Measurements from ENCODE around the gene BTRC. TPM values are rescaled to one million over a fixed set of nuclear protein-coding genes. Genes with fewer than 3 reads are reported as not detected.

Gene BTRC
- total RNA-seq, 1 experiment from 2014 or later = 5.7 TPM

DNA sequence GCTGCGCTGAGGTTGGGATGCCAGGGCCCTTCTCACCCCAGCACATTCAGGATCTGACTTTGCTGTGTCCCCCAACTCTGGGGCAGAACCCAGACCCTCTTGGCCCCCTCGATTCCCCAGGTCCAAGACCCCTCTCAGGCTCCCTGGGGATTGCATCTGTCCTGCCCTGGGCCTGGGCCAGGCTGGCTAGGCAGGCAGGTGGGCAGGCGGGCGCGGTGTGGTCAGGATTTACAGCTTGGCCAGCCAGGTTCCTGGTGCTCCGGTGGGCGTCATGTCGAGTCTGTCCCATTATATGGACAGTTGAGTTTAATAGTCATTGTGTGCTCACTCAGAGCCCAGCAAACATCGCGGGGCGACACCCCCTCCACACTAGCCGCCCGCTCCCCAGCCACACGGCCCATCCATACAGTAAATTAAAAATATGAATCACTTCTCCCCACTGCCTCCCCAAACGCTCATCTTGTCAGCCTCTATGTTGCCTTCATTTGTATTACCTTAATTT, 210.6 kb downstream of the BTRC start:
- no peak overlapping the region for H3K4me2 ChIP-seq (ENCODE audit: low read length)
- no peaks in the 10 kb centered on the region for H4K20me1 ChIP-seq (ENCODE audit: low read length)
- DNase-seq (no peak), ATAC-seq (no peak)
- ChIA-PET CTCF (no interaction called here), POLR2A (ENCODE audit: unreplicated experiment) (no interaction called here)
- no peaks in the 10 kb centered on the region for H3K9me3 ChIP-seq (ENCODE audit: low read length)
- no TSS peak for BruUV-seq (replicated peaks)
- no peak overlapping the region for H3K4me3 ChIP-seq (ENCODE audit: low read length)
- H3K9me2 ChIP-seq (replicated peaks; ENCODE audit: low read length) = no peaks in the 10 kb centered on the region
- no peaks in the 10 kb centered on the region for H3K79me2 ChIP-seq (ENCODE audit: low read length)
- no peaks in the 10 kb centered on the region for H3K27me3 ChIP-seq (ENCODE audit: low read length)
- H3K4me1 ChIP-seq (ENCODE audit: insufficient read depth, low read length) = peaks cover 4% of the 10 kb centered on the region; the same call in 1 of the 2 replicates
- no peak for TF ChIP-seq EZH2 (IDR thresholded peaks at IDR 0.05; ENCODE audit: low read length, unreplicated experiment)
- TF ChIP-seq, protein P1, sequence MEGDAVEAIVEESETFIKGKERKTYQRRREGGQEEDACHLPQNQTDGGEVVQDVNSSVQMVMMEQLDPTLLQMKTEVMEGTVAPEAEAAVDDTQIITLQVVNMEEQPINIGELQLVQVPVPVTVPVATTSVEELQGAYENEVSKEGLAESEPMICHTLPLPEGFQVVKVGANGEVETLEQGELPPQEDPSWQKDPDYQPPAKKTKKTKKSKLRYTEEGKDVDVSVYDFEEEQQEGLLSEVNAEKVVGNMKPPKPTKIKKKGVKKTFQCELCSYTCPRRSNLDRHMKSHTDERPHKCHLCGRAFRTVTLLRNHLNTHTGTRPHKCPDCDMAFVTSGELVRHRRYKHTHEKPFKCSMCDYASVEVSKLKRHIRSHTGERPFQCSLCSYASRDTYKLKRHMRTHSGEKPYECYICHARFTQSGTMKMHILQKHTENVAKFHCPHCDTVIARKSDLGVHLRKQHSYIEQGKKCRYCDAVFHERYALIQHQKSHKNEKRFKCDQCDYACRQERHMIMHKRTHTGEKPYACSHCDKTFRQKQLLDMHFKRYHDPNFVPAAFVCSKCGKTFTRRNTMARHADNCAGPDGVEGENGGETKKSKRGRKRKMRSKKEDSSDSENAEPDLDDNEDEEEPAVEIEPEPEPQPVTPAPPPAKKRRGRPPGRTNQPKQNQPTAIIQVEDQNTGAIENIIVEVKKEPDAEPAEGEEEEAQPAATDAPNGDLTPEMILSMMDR (conservative IDR thresholded peaks at IDR 0.05; ENCODE audit: low read depth, low read length) = no peak
- intact Hi-C loops (cut with micrococcal nuclease) = loop anchor here (10.0 kb wide), 1 partner anchor 260 kb away; no protein-coding TSS in a partner anchor
- H3F3A ChIP-seq (ENCODE audit: low read length, unreplicated experiment) = no peaks in the 10 kb centered on the region
- H2AFZ ChIP-seq (ENCODE audit: low read length) = no peak overlapping the region
- H3K27ac ChIP-seq (ENCODE audit: low read length) = no peak overlapping the region
- no peak overlapping the region for H3K9ac ChIP-seq (ENCODE audit: low read length)
- H3K36me3 ChIP-seq (ENCODE audit: low read depth, low read length) = no peaks in the 10 kb centered on the region

DNA sequence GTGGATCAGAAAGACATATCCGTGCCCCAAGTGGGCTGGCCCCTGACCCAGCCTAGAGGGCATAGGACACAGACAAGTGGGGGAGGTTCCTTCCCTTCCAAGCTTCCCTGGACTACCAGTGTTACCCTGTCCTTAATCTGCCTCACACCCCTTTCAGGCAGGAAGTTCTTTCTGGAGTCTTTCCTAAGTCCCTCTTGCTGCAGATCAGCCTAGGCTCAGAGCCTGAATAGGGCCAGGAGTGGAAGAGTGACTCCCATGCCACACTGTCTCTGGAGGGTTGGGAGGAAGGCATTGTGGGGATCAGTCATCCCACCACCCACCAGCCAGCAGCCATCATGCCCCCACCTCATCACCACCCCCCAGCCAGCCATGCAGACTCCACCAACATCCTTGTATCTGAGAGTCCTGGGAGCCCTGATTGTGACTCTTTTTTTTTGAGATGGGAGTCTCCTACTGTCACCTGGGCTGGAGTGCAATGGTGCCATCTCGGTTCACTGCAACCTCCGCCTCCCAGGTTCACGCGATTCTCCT, 211.5 kb downstream of the BTRC start:
- intact Hi-C loops (cut with micrococcal nuclease) = loop anchor here (5.0 to 10.0 kb wide), 2 partner anchors 261 to 403 kb away; no protein-coding TSS in a partner anchor
- TF ChIP-seq EZH2phosphoT487 (IDR thresholded peaks at IDR 0.05; ENCODE audit: borderline replicate concordance, low read length) = no peak
- TF ChIP-seq, protein P1 (conservative IDR thresholded peaks at IDR 0.05; ENCODE audit: low read depth, low read length) = no peak
- H3K27me3 ChIP-seq (ENCODE audit: low read length) = no peaks in the 10 kb centered on the region
- H3K9me2 ChIP-seq (replicated peaks; ENCODE audit: low read length) = no peaks in the 10 kb centered on the region
- no peak overlapping the region for H3K9ac ChIP-seq (ENCODE audit: low read length)
- POLR2A ChIA-PET (ENCODE audit: unreplicated experiment) = no interaction called here
- DNase-seq (no peak), ATAC-seq (no peak)
- H3K4me2 ChIP-seq (ENCODE audit: low read length) = no peak overlapping the region
- no peak overlapping the region for H2AFZ ChIP-seq (ENCODE audit: low read length)
- no peaks in the 10 kb centered on the region for H3F3A ChIP-seq (ENCODE audit: low read length, unreplicated experiment)
- peaks cover 5% of the 10 kb centered on the region; the same call in 1 of the 2 replicates for H3K4me1 ChIP-seq (ENCODE audit: insufficient read depth, low read length)
- no TSS peak for BruUV-seq (replicated peaks)
- H4K20me1 ChIP-seq (ENCODE audit: low read length) = no peaks in the 10 kb centered on the region
- no peaks in the 10 kb centered on the region for H3K79me2 ChIP-seq (ENCODE audit: low read length)
- H3K27ac ChIP-seq (ENCODE audit: low read length) = no peak overlapping the region
- CTCF ChIA-PET = no interaction called here
- no peak overlapping the region for H3K4me3 ChIP-seq (ENCODE audit: low read length)
- H3K36me3 ChIP-seq (ENCODE audit: low read depth, low read length) = no peaks in the 10 kb centered on the region
- no peaks in the 10 kb centered on the region for H3K9me3 ChIP-seq (ENCODE audit: low read length)

DNA sequence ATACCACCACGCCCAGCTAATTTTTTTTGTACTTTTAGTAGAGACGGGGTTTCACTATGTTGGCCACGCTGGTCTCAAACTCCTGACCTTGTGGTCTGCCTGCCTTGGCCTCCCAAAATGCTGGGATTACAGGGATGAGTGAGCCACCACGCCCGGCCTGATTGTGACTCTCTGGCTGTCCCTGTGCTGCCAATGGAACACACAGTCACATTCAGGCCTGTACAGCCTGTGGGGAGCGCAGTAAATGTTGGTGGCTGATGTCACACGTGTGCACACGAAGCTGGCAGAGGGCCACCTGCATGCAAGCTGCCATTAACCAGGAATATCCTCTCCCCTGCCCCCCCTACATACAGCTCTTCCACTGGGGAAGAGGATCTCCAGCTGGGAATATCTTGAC, 212.0 kb downstream of the BTRC start:
- H3K27me3 ChIP-seq (ENCODE audit: low read length) = no peaks in the 10 kb centered on the region
- ChIA-PET CTCF (no interaction called here), POLR2A (ENCODE audit: unreplicated experiment) (no interaction called here)
- H3K4me2 ChIP-seq (ENCODE audit: low read length) = peak overlapping the region; percentile 73
- H3K36me3 ChIP-seq (ENCODE audit: low read depth, low read length) = no peaks in the 10 kb centered on the region
- H4K20me1 ChIP-seq (ENCODE audit: low read length) = no peaks in the 10 kb centered on the region
- H3K9me2 ChIP-seq (replicated peaks; ENCODE audit: low read length) = no peaks in the 10 kb centered on the region
- intact Hi-C loops (cut with micrococcal nuclease) = loop anchor here (5.0 to 10.0 kb wide), 2 partner anchors 261 to 404 kb away; no protein-coding TSS in a partner anchor
- no peaks in the 10 kb centered on the region for H3F3A ChIP-seq (ENCODE audit: low read length, unreplicated experiment)
- H3K9me3 ChIP-seq (ENCODE audit: low read length) = no peaks in the 10 kb centered on the region
- no peak overlapping the region for H3K9ac ChIP-seq (ENCODE audit: low read length)
- DNase-seq (no peak), ATAC-seq (no peak)
- no TSS peak for BruUV-seq (replicated peaks)
- peak overlapping the region; percentile 50; the same call in 1 of the 2 replicates for H3K4me3 ChIP-seq (ENCODE audit: low read length)
- no peak overlapping the region for H3K27ac ChIP-seq (ENCODE audit: low read length)
- no peaks in the 10 kb centered on the region for H3K79me2 ChIP-seq (ENCODE audit: low read length)
- TF ChIP-seq EZH2 (IDR thresholded peaks at IDR 0.05; ENCODE audit: low read length, unreplicated experiment) (no peak), EZH2phosphoT487 (IDR thresholded peaks at IDR 0.05; ENCODE audit: borderline replicate concordance, low read length) (no peak)
- TF ChIP-seq, protein P1 (conservative IDR thresholded peaks at IDR 0.05; ENCODE audit: low read depth, low read length) = no peak
- H2AFZ ChIP-seq (ENCODE audit: low read length) = peak overlapping the region; percentile 57
- peaks cover 10% of the 10 kb centered on the region; the same call in 1 of the 2 replicates for H3K4me1 ChIP-seq (ENCODE audit: insufficient read depth, low read length)

Data from PC-3 (cell line).